Right lobe of liver (tissue), 4 donors: Measurements from ENCODE around the gene SH3GL3.

Experiments used
- CTCF ChIP-seq, 4 donors: fragments of 200-600 bp in 3 of 4; fragments of 450-650 bp in 1 of 4; IDR thresholded peaks; one replicate each; pipeline versions ENCODE4 v1.5.1 to v1.8.0; 2016 to 2022; ENCODE audit warnings: antibody characterized with exemption in 4 of 4, mild to moderate bottlenecking in 2 of 4
- POLR2A ChIP-seq: fragments of 450-650 bp; IDR thresholded peaks from one replicate; pipeline ENCODE4 v1.6.1; 2017; ENCODE audit warnings: antibody characterized with exemption, mild to moderate bottlenecking
- donor health status: DM: no; HTN: no; CAD: no.
- donor health status: DM: no; HTN: no; CAD: no.
- donor health status: DM: no; HTN: yes; CAD: no.

- TF ChIP-seq CTCF (IDR thresholded peaks at IDR 0.05) (no peak), POLR2A (no peak)
Observed at GRCh38 chr15:83554558-83554957, 107.4 kb downstream of the SH3GL3 start.
